ENCODE measurements around the gene SART1. TPM values are rescaled to one million over a fixed set of nuclear protein-coding genes. Genes with fewer than 3 reads are reported as not detected.

Gene SART1
- 36.4 TPM for polyA plus RNA-seq (2013, experiment 1 of 2)
- 39.6 TPM for polyA plus RNA-seq (2013, experiment 2 of 2)

- Histone ChIP-seq H3K9me3 (ENCODE audit: control insufficient read depth, low read length) (no peaks in the 10 kb centered on the region), H2AK5ac (ENCODE audit: low read length, severe bottlenecking) (no peak within 1 kb of the TSS)
- WGBS: 1% methylated on average over 89 of the region's 97 CpGs
Observed at GRCh38 chr11:65961267-65962140, at the start of gene SART1. Gene SART1 (plus strand): TSS chr11:65961734. CDS start chr11:65961781, 47 bp downstream.

GRCh38 chr11:65912845-65913244 lies 48.7 kb upstream of the SART1 start:
- 87% methylated on average over 4 of the region's 4 CpGs for WGBS
- no peak overlapping the region for H3K23ac ChIP-seq (ENCODE audit: low read length in 2 of 2)
- peak overlapping the region; percentile 87 to 92 for H2BK12ac ChIP-seq (ENCODE audit: low read length in 2 of 2)
- peak; percentile 78 for DNase-seq
- peaks cover 9 to 13% of the 10 kb centered on the region in 2 experiments for H3K36me3 ChIP-seq (ENCODE audit: control insufficient read depth in 1 of 2, insufficient read depth in 2 of 2, low read depth in 1 of 2, low read length in 2 of 2)
- peak overlapping the region; percentile 83 for H4K91ac ChIP-seq (ENCODE audit: low read length)
- H3K4me3 ChIP-seq (ENCODE audit: insufficient read depth in 1 of 2, low read depth in 1 of 2, low read length in 2 of 2): peak overlapping the region in 1 of 2 experiments; percentile 23
- no peaks in the 10 kb centered on the region for H3K27me3 ChIP-seq (ENCODE audit: control insufficient read depth in 1 of 2, insufficient read depth in 1 of 2, low read length in 2 of 2)
- H2AK5ac ChIP-seq (ENCODE audit: low read length, severe bottlenecking): peak overlapping the region; percentile 96
- H3K9me3 ChIP-seq (ENCODE audit: control insufficient read depth, low read length): no peaks in the 10 kb centered on the region
- no peak overlapping the region for H3K4me2 ChIP-seq (ENCODE audit: low read length, poor library complexity, severe bottlenecking)
- no peak overlapping the region for H2AFZ ChIP-seq (ENCODE audit: low read depth, low read length)
- peak overlapping the region; percentile 54 for H2BK120ac ChIP-seq (ENCODE audit: low read depth, low read length)
- H3K27ac ChIP-seq (ENCODE audit: low read length, poor library complexity, severe bottlenecking): peak overlapping the region; percentile 51
- H3K79me1 ChIP-seq (replicated peaks; ENCODE audit: low read length, poor library complexity, severe bottlenecking): peaks cover 14% of the 10 kb centered on the region
- H2BK5ac ChIP-seq (ENCODE audit: low read depth, low read length, poor library complexity, severe bottlenecking): peak overlapping the region; percentile 51
- H3K14ac ChIP-seq (ENCODE audit: low read length in 2 of 2): no peak overlapping the region
- peak overlapping the region; percentile 72 to 75 for H3K4ac ChIP-seq (ENCODE audit: low read depth in 1 of 2, low read length in 2 of 2)
- peak overlapping the region; percentile 89 for H3K9ac ChIP-seq (ENCODE audit: low read length)
- peak overlapping the region; percentile 60 for H2BK15ac ChIP-seq (ENCODE audit: low read depth, poor library complexity, severe bottlenecking)
- peaks cover 57% of the 10 kb centered on the region for H3K4me1 ChIP-seq (ENCODE audit: control insufficient read depth, insufficient read depth, low read depth, low read length)
- peak overlapping the region; percentile 74 to 79 for H3K18ac ChIP-seq (ENCODE audit: low read depth in 1 of 2, low read length in 2 of 2)
- peak overlapping the region; percentile 69 for H4K8ac ChIP-seq (ENCODE audit: low read length)

More at GRCh38 chr11:65961267-65962140, at the start of gene SART1:
- H2BK5ac ChIP-seq (ENCODE audit: low read depth, low read length, poor library complexity, severe bottlenecking): peak within 1 kb of the TSS; percentile 75
- H3K79me1 ChIP-seq (replicated peaks; ENCODE audit: low read length, poor library complexity, severe bottlenecking): peaks cover 21% of the 10 kb centered on the region
- H2AFZ ChIP-seq (ENCODE audit: low read depth, low read length): peak within 1 kb of the TSS; percentile 89
- H3K9ac ChIP-seq (ENCODE audit: low read length): peak within 1 kb of the TSS; percentile 96
- H3K27me3 ChIP-seq (ENCODE audit: control insufficient read depth in 1 of 2, insufficient read depth in 1 of 2, low read length in 2 of 2): no peaks in the 10 kb centered on the region
- H2BK12ac ChIP-seq (ENCODE audit: low read length in 2 of 2): peak within 1 kb of the TSS in 1 of 2 experiments; percentile 43
- peak within 1 kb of the TSS; percentile 62 for H2BK15ac ChIP-seq (ENCODE audit: low read depth, poor library complexity, severe bottlenecking)
- H4K91ac ChIP-seq (ENCODE audit: low read length): peak within 1 kb of the TSS; percentile 94
- H3K14ac ChIP-seq (ENCODE audit: low read length in 2 of 2): peak within 1 kb of the TSS in 1 of 2 experiments; percentile 92
- H3K27ac ChIP-seq (ENCODE audit: low read length, poor library complexity, severe bottlenecking): peak within 1 kb of the TSS; percentile 83
- peak within 1 kb of the TSS; percentile 92 to 99 for H3K4me3 ChIP-seq (ENCODE audit: insufficient read depth in 1 of 2, low read depth in 1 of 2, low read length in 2 of 2)
- H4K8ac ChIP-seq (ENCODE audit: low read length): peak within 1 kb of the TSS; percentile 87
- peaks cover 29% of the 10 kb centered on the region in 2 experiments for H3K36me3 ChIP-seq (ENCODE audit: control insufficient read depth in 1 of 2, insufficient read depth in 2 of 2, low read depth in 1 of 2, low read length in 2 of 2)
- H2BK120ac ChIP-seq (ENCODE audit: low read depth, low read length): peak within 1 kb of the TSS; percentile 45
- peak within 1 kb of the TSS; percentile 73 to 89 for H3K4ac ChIP-seq (ENCODE audit: low read depth in 1 of 2, low read length in 2 of 2)
- DNase-seq: peak; percentile 98
- H3K4me2 ChIP-seq (ENCODE audit: low read length, poor library complexity, severe bottlenecking): peak within 1 kb of the TSS; percentile 86
- H3K4me1 ChIP-seq (ENCODE audit: control insufficient read depth, insufficient read depth, low read depth, low read length): peaks cover 13% of the 10 kb centered on the region
- H3K23ac ChIP-seq (ENCODE audit: low read length in 2 of 2): peak within 1 kb of the TSS; percentile 7 to 51
- H3K18ac ChIP-seq (ENCODE audit: low read depth in 1 of 2, low read length in 2 of 2): peak within 1 kb of the TSS; percentile 94 to 96

- WGBS: 31% methylated on average over 9 of the region's 10 CpGs
- H3K14ac ChIP-seq (ENCODE audit: low read length in 2 of 2): peak overlapping the region in 1 of 2 experiments; percentile 84
- H4K91ac ChIP-seq (ENCODE audit: low read length): peak overlapping the region; percentile 100
- DNase-seq: peak; percentile 51
- H3K27me3 ChIP-seq (ENCODE audit: control insufficient read depth in 1 of 2, insufficient read depth in 1 of 2, low read length in 2 of 2): no peaks in the 10 kb centered on the region
- H3K4me2 ChIP-seq (ENCODE audit: low read length, poor library complexity, severe bottlenecking): peak overlapping the region; percentile 55
- no peaks in the 10 kb centered on the region for H3K9me3 ChIP-seq (ENCODE audit: control insufficient read depth, low read length)
- peak overlapping the region; percentile 97 for H3K4ac ChIP-seq (ENCODE audit: low read depth in 1 of 2, low read length in 2 of 2)
- peak overlapping the region; percentile 87 for H3K9ac ChIP-seq (ENCODE audit: low read length)
- H2AFZ ChIP-seq (ENCODE audit: low read depth, low read length): no peak overlapping the region
- H2BK12ac ChIP-seq (ENCODE audit: low read length in 2 of 2): peak overlapping the region; percentile 94 to 100
- peak overlapping the region; percentile 100 for H2AK5ac ChIP-seq (ENCODE audit: low read length, severe bottlenecking)
- H3K4me1 ChIP-seq (ENCODE audit: control insufficient read depth, insufficient read depth, low read depth, low read length): peaks cover 63% of the 10 kb centered on the region
- H2BK15ac ChIP-seq (ENCODE audit: low read depth, poor library complexity, severe bottlenecking): peak overlapping the region; percentile 96
- H2BK120ac ChIP-seq (ENCODE audit: low read depth, low read length): peak overlapping the region; percentile 100
- peak overlapping the region in 1 of 2 experiments; percentile 4 for H3K4me3 ChIP-seq (ENCODE audit: insufficient read depth in 1 of 2, low read depth in 1 of 2, low read length in 2 of 2)
- peak overlapping the region; percentile 3 to 92 for H3K23ac ChIP-seq (ENCODE audit: low read length in 2 of 2)
- peak overlapping the region; percentile 99 for H4K8ac ChIP-seq (ENCODE audit: low read length)
- peak overlapping the region; percentile 98 to 99 for H3K18ac ChIP-seq (ENCODE audit: low read depth in 1 of 2, low read length in 2 of 2)
- H3K27ac ChIP-seq (ENCODE audit: low read length, poor library complexity, severe bottlenecking): peak overlapping the region; percentile 99
- H3K79me1 ChIP-seq (replicated peaks; ENCODE audit: low read length, poor library complexity, severe bottlenecking): peaks cover 14% of the 10 kb centered on the region
- H2BK5ac ChIP-seq (ENCODE audit: low read depth, low read length, poor library complexity, severe bottlenecking): peak overlapping the region; percentile 99
- peaks cover 11 to 18% of the 10 kb centered on the region in 2 experiments for H3K36me3 ChIP-seq (ENCODE audit: control insufficient read depth in 1 of 2, insufficient read depth in 2 of 2, low read depth in 1 of 2, low read length in 2 of 2)
Observed at GRCh38 chr11:65915101-65915820, 46.3 kb upstream of the SART1 start.
